GM20431 (cell line): ENCODE measurements around the gene ZNF454.

Experiments used
- in situ Hi-C: fragments of 300-500 bp; cut with MseI, MboI; formaldehyde crosslinking; loops from one replicate; pipeline ENCODE4 v1.15.0; 2020; ENCODE audit warnings: low sequenced_read_pairs; ENCODE audit not compliant: unreplicated experiment

Gene ZNF454

GRCh38 chr5:178940569-178941360 is at the start of gene ZNF454:
Gene ZNF454, plus strand, starts transcription at chr5:178941198. Its CDS starts 1,594 bp downstream, at chr5:178942792.
- in situ Hi-C loops, result no loop called here

DNA sequence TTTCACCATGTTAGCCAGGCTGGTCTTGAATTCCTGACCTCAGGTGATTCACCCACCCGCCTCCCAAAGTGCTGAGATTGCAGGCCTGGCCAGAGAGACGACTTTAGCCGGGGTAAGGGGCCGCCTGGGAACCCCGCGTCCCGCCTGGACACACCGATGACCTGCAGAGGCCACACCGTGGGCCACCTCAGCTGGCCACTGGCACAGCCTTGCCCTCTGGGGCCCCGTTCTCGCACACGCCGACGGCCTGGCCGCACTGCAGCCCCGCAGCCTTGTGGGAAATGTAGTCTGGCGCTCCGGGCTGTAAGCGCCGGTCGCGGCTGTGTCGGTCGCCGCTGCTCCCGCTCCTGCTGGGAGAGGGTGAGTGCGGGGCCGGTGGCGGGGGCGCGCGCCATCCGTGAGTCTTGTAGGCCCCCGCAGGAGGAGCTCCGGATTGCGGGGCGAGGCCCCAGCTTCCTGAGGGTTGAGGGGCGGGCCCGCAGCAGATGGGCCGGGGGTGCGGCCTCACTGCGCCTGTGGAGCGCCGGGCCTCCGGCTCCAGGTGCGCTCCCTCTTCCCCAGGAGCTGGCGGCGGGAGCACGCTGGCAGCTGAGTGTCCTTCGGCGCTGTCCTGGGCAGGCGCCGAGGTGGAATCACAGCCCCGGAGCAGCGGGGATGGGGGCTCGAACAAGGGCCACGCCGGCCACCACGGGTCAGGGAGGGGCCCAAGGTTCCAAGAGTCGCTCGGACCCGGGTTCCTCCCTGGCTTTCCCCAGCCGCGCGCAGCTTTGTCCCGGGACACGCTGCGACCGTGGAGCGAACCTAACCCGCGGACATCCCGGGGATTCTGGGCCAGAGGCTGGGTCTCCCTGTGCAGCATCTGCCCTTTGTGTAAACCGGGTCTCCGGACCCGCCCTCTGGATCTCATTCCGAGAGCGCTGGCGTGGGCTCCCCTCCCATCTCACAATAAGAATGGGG is 45.1 kb upstream of the ZNF454 start, which contains the start of gene ZFP2:
ZFP2 (plus strand) TSS at position 299 of the 957 bp plus-strand sequence. CDS start 35,401 bp downstream, outside the sequence.
- in situ Hi-C loops, result no loop called here

- in situ Hi-C loops, result no loop called here
Observed at GRCh38 chr5:178899289-178899688, 41.7 kb upstream of the ZNF454 start.

- in situ Hi-C loops, result no loop called here
Observed at GRCh38 chr5:178902849-178903248, 38.1 kb upstream of the ZNF454 start.

DNA sequence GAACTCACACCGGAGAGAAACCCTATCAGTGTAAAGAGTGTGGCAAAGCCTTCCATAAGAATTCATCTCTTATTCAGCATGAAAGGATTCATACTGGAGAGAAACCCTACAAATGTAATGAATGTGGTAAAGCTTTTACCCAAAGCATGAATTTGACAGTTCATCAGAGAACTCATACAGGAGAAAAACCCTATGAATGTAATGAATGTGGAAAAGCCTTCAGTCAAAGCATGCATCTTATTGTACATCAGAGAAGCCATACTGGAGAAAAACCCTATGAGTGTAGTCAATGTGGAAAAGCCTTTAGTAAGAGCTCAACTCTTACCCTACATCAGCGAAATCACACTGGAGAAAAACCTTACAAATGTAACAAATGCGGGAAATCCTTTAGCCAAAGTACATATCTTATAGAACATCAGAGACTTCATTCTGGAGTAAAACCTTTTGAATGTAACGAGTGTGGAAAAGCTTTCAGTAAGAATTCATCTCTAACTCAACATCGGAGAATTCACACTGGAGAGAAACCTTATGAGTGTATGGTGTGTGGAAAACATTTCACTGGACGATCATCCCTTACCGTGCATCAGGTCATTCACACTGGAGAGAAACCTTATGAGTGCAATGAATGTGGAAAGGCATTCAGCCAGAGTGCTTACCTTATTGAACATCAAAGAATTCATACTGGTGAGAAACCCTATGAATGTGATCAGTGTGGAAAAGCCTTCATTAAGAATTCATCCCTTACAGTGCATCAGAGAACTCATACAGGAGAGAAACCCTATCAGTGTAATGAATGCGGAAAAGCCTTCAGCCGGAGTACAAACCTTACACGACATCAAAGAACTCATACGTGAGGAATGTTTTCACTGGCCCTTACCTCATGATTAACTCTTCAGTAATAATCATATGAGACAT is 8.9 kb upstream of the ZNF454 start:
- in situ Hi-C loops, result no loop called here

- in situ Hi-C loops, result no loop called here
Observed at GRCh38 chr5:178941361-178941760, 363 bp downstream of the ZNF454 start.

- in situ Hi-C loops, result no loop called here
Observed at GRCh38 chr5:178965465-178966055, 24.6 kb downstream of the ZNF454 start.

GRCh38 chr5:178981381-178981780 is 40.4 kb downstream of the ZNF454 start:
- in situ Hi-C loops, result no loop called here

- in situ Hi-C loops, result no loop called here
Observed at GRCh38 chr5:178982941-178983340, 41.9 kb downstream of the ZNF454 start.

DNA sequence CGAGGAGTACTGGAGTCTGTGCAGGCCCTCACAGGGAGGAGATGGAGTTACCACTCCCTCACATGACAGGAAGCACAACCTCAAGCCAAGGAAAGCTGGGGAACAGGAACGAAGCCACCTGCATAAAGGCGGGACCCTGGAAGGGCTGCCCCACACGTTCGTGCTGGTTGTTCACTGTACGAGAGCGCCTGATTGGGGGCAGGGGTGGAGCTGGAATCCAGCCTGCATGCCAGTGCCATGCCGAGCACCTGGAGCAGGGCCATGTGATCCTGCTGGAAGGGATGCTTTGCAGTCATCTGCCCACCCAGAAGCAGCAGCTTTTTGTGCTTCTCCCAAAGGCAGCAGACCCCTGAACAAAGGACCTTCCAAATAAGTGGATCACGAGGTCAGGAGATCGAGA is 42.7 kb downstream of the ZNF454 start:
- in situ Hi-C loops, result no loop called here

DNA sequence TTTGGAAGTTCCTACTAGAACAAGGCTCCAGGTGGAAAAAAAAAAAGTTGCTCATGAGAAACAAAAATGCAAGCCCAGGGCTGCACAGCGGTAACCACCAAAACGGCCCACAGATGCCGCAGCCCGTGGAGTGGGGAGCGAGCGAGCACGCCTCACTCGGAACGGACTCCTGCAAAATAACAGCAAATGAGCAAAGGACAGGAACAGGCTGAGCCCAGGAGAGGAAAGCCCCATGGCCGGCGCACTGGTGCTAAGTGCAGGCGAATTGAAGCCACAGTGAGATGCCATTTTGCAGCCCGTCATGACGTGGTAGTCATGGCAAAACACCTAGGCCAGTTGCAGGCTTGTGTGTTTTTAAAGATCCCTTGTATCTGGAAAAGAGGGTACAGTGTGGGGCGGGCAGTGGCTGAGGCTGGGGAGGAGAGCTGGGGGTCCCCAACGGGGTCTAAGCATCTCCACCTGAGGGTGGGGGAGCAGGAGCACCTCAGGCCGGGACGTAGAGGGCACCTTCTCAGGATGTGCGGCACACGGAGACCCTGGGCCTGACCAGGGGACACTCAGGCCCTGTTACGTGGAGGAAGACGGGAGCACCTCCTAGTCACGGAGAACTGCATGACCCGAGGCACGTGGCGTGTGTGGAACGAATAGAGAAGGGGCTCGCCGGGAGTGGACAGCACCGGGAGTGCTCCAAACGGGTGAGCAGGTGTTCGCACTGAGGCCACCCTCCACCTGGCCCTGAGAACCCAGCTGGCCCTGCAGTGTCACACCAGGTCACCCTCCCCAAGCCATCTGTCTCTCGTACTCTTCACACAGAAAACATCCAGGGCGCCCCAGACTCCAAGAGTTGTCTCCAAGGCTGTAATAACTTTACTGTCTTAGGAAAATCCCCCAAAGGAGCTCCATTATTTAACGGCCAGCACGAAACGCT is 43.4 kb downstream of the ZNF454 start:
- in situ Hi-C loops, result no loop called here

- in situ Hi-C loops, result no loop called here
Observed at GRCh38 chr5:178986326-178986960, 45.4 kb downstream of the ZNF454 start.

- in situ Hi-C loops, result no loop called here
Observed at GRCh38 chr5:178988436-178989220, 47.6 kb downstream of the ZNF454 start.

- in situ Hi-C loops, result no loop called here
Observed at GRCh38 chr5:178989311-178989710, 48.3 kb downstream of the ZNF454 start.

DNA sequence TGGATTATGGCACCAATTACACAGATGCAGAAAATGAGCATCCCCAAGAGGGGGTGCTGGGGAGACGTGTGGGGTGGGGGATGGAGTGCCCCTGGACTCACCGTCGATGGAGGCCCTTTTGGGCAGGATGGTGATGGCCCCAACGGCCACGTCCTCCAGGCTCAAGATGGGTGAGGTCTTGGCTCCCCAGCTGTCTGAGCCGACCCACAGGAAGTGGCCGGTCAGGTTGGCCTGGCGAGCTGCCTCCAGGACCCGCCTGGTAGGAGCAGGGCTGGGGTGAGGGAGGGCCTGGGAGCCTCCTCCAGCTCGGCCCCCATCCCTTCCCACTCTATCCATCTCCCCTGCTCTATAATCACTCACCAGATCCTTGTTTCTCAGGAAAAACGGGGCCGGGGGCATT is 49.5 kb downstream of the ZNF454 start:
- in situ Hi-C loops, result no loop called here

DNA sequence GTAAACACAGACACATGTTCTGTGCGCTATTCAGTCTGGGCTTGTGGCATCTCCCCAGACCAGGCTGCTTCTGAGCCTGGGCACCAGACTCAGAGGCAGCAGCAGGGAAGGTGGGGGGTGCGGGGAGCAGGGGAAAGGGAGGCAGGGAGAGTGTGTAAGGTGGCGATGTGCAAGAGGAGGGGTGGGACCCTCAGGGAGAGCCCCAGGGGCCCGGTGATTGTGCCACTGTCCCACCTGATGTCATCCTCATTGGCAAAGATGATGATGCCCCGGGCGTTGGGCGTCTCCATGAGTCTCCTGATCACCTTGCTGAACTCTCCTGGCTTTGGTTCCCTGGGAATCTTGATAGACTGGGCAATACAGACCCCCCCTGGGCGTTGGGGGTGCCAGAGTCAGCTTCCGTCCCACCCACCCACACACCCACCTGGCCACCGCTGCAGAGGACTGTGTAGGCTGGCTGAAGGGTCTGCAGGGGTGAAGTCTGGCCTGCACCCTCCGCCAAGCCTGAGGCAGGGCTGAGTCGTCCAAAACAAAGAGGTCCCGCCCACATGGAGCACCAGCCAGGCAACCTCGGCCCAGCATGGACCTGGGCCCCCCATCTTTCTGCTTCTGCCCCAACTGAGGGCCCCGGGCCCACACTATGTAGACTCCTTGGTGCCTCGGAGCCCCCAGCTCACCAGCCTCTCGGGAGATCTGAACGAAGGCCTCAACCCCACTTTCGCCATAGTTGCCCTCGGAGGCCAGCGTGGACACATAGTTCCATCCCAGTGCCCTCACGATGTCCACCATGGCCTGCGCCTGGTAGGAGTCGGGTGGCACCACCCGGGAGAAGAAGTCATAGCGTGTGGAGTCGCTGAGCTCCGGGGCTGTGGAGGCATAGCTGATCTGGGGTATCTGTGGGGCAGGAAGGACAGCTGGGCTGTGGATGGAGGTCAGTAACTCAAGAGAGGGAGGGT is 50.5 kb downstream of the ZNF454 start:
- in situ Hi-C loops, result no loop called here
